Epithelial cell of esophagus (primary cell): ENCODE results near the gene OTOGL.

Experiments
- DNase-seq: peaks from one replicate; pipeline ENCODE4 v3.0.0; 2010; ENCODE audit warnings: low read depth
- H3K4me3 ChIP-seq: 2 replicates; pipeline ENCODE4 v1.5.1; 2011; ENCODE audit warnings: mild to moderate bottlenecking, low read length, control low read depth
- CTCF ChIP-seq: IDR thresholded peaks from 2 replicates; pipeline ENCODE4 v1.5.1; 2011; ENCODE audit warnings: low read depth, mild to moderate bottlenecking, low read length, control low read depth, inconsistent platforms; ENCODE audit not compliant: insufficient read depth; ENCODE audit errors: missing control alignments

OTOGL gene

GRCh38 chr12:80099259-80099658 lies at the start of gene OTOGL:
Gene OTOGL (plus strand): TSS chr12:80099537. CDS start chr12:80209432, 109,895 bp downstream.
- no peak within 1 kb of the TSS for H3K4me3 ChIP-seq
- DNase-seq = no peak
- TF ChIP-seq CTCF = no peak

GRCh38 chr12:80050236-80050635 lies 49.1 kb upstream of the OTOGL start:
- H3K4me3 ChIP-seq = no peak overlapping the region
- TF ChIP-seq CTCF = no peak
- DNase-seq = no peak

- no peak for DNase-seq
- H3K4me3 ChIP-seq = no peak overlapping the region
- no peak for TF ChIP-seq CTCF
Observed at GRCh38 chr12:80053051-80053790, 46.1 kb upstream of the OTOGL start.

- no peak for DNase-seq
- TF ChIP-seq CTCF = no peak
- H3K4me3 ChIP-seq = no peak overlapping the region
Observed at GRCh38 chr12:80056232-80056631, 43.1 kb upstream of the OTOGL start.

- TF ChIP-seq CTCF = no peak
- no peak for DNase-seq
- no peak overlapping the region for H3K4me3 ChIP-seq
Observed at GRCh38 chr12:80056845-80057244, 42.5 kb upstream of the OTOGL start.

GRCh38 chr12:80058586-80058985 lies 40.8 kb upstream of the OTOGL start:
- no peak for TF ChIP-seq CTCF
- DNase-seq = no peak
- no peak overlapping the region for H3K4me3 ChIP-seq

- no peak overlapping the region for H3K4me3 ChIP-seq
- DNase-seq = no peak
- no peak for TF ChIP-seq CTCF
Observed at GRCh38 chr12:80059102-80059501, 40.2 kb upstream of the OTOGL start.
